NB4 (cell line): ENCODE measurements around the gene RAB13.
A peak's percentile ranks its signal among the peaks of the same experiment; 100 is the strongest.

Experiments
- DNase-seq: peaks from one replicate; pipeline ENCODE4 v3.0.0; 2010; ENCODE audit warnings: low read depth
- H3K4me3 ChIP-seq: one replicate; pipeline ENCODE4 v1.5.1; 2011; ENCODE audit warnings: mild to moderate bottlenecking, low read depth, low read length, moderate library complexity
- CTCF ChIP-seq: IDR thresholded peaks from one replicate; pipeline ENCODE4 v1.5.1; 2012; ENCODE audit warnings: low read depth, low read length
- MAX ChIP-seq: IDR thresholded peaks from 2 replicates; pipeline ENCODE4 v1.6.1; 2011; ENCODE audit warnings: low read depth, low read length
- MYC ChIP-seq: IDR thresholded peaks from 2 replicates; pipeline ENCODE4 v1.6.1; 2011; ENCODE audit warnings: low read depth, low read length
- POLR2A ChIP-seq: IDR thresholded peaks from 2 replicates; pipeline ENCODE4 v1.6.1; 2011; ENCODE audit warnings: mild to moderate bottlenecking; ENCODE audit not compliant: insufficient read length; ENCODE audit errors: extremely low read depth

The RAB13 gene

GRCh38 chr1:153963030-153963849 lies 22.9 kb downstream of the RAB13 start, which contains the start of gene SLC39A1:
TSS of gene SLC39A1 (minus strand) at chr1:153963537. CDS start at chr1:153962715, 822 bp downstream.
- TF ChIP-seq MYC (no peak; the same call in 1 of the 2 replicates), CTCF (no peak), MAX (peak; percentile 35), POLR2A (peak; percentile 61)
- DNase-seq = peak; percentile 96
- H3K4me3 ChIP-seq = peak within 1 kb of the TSS; percentile 84

- peak; percentile 52 for DNase-seq
- TF ChIP-seq POLR2A (no peak), MAX (no peak), MYC (no peak), CTCF (no peak)
- H3K4me3 ChIP-seq = peak overlapping the region; percentile 84
These were observed 23.8 kb downstream of the RAB13 start for GRCh38 chr1:153962088-153963029.

- no peak for DNase-seq
- no peak overlapping the region for H3K4me3 ChIP-seq
- TF ChIP-seq POLR2A (no peak), MYC (no peak), CTCF (no peak)
These were observed 24.7 kb downstream of the RAB13 start for GRCh38 chr1:153961421-153961820.

- no peak overlapping the region for H3K4me3 ChIP-seq
- TF ChIP-seq POLR2A (no peak), MYC (no peak), MAX (no peak)
- no peak for DNase-seq
These were observed 25.9 kb downstream of the RAB13 start for GRCh38 chr1:153960206-153960605.

- no peak for DNase-seq
- TF ChIP-seq POLR2A = no peak
- no peak for TF ChIP-seq MYC
- no peak for TF ChIP-seq MAX
- no peak for TF ChIP-seq CTCF
- no peak overlapping the region for H3K4me3 ChIP-seq
These were observed 26.7 kb downstream of the RAB13 start for GRCh38 chr1:153959454-153959853.

- H3K4me3 ChIP-seq = peak overlapping the region; percentile 23
- no peak for TF ChIP-seq POLR2A
- TF ChIP-seq MAX = no peak
- no peak for TF ChIP-seq MYC
- no peak for TF ChIP-seq CTCF
These were observed 27.2 kb downstream of the RAB13 start for GRCh38 chr1:153958961-153959260.

More at GRCh38 chr1:153958961-153959260, 27.2 kb downstream of the RAB13 start:
- no peak for DNase-seq
